Thyroid gland (tissue), 4 donors: Measurements from ENCODE around the gene TIMM44. TPM values are rescaled to one million over a fixed set of nuclear protein-coding genes. Genes with fewer than 3 reads are reported as not detected.
"Not testable (repeated sequence)": the region's sequence is repeated elsewhere in the genome, so short reads cannot be mapped to it uniquely, and the experiment has no call there.

ENCODE experiments used
- DNase-seq, 2 donors: peaks; one replicate each; pipeline ENCODE4 v3.0.0-alpha.2; 2019
- H3K27ac ChIP-seq, 3 donors: fragments of 200-600 bp; sonication (generic); 1 replicate in 2 of 3; 2 replicates in 1 of 3; pipeline ENCODE4 v1.5.1; 2016 to 2019; ENCODE audit warnings: mild to moderate bottlenecking in 1 of 3, moderate library complexity in 1 of 3
- H3K27me3 ChIP-seq: fragments of 200-600 bp; sonication (generic); one replicate; pipeline ENCODE4 v1.5.1; 2019
- H3K36me3 ChIP-seq, 2 donors: fragments of 200-600 bp; sonication (generic); one replicate each; pipeline ENCODE4 v1.5.1; 2016 to 2019
- H3K4me1 ChIP-seq, 2 donors: fragments of 200-600 bp; sonication (generic); one replicate each; pipeline ENCODE4 v1.5.1; 2017 to 2019
- H3K4me3 ChIP-seq, 3 donors: fragments of 200-600 bp; sonication (generic); replicated peaks in 1 of 3; 1 replicate in 2 of 3; 2 replicates in 1 of 3; pipeline ENCODE4 v1.5.1; 2016; ENCODE audit warnings: mild to moderate bottlenecking in 1 of 3
- H3K9me3 ChIP-seq: fragments of 200-600 bp; sonication (generic); one replicate; pipeline ENCODE4 v1.5.1; 2017
- POLR2A ChIP-seq, 2 donors: fragments of 450-650 bp; IDR thresholded peaks; one replicate each; pipeline ENCODE4 v1.6.1; 2017; ENCODE audit warnings: antibody characterized with exemption in 2 of 2, mild to moderate bottlenecking in 2 of 2, moderate library complexity in 1 of 2
- WGBS, 2 donors: methylation state at CpG; one replicate each; pipeline ENCODE4 v1.1.5; 2017; 5-methylcytosine and 5-hydroxymethylcytosine counted together
- intact Hi-C: fragments of 100-400 bp; cut with DNase I; formaldehyde crosslinking; loops from one replicate; pipeline ENCODE4 v1.15.1; 2023
- total RNA-seq, 4 donors: library from RNA; depleted of rRNA; stranded (reverse); fragments of >200 nt; gene quantifications; one replicate each; pipeline ENCODE4 v1.2.3, GENCODE V29; 2016
- TF ChIP-seq, protein P1 (sequence below), 6 experiments: fragments of 200-600 bp in 3 of 6; fragments of 450-650 bp in 3 of 6; sonication (generic) in 3 of 6; IDR thresholded peaks; one replicate each; pipeline ENCODE4 v1.5.1; 2016 to 2019; ENCODE audit warnings: antibody characterized with exemption in 6 of 6, mild to moderate bottlenecking in 2 of 6, inconsistent platforms in 1 of 6, moderate library complexity in 1 of 6

TIMM44 gene
- total RNA-seq, 4 donors from 2014 or later = 47.4 to 85.6 (median 56.6) TPM

- 95 to 97% methylated on average over 21 to 23 of the region's 32 CpGs for WGBS, 2 donors
- TF ChIP-seq, protein P1, sequence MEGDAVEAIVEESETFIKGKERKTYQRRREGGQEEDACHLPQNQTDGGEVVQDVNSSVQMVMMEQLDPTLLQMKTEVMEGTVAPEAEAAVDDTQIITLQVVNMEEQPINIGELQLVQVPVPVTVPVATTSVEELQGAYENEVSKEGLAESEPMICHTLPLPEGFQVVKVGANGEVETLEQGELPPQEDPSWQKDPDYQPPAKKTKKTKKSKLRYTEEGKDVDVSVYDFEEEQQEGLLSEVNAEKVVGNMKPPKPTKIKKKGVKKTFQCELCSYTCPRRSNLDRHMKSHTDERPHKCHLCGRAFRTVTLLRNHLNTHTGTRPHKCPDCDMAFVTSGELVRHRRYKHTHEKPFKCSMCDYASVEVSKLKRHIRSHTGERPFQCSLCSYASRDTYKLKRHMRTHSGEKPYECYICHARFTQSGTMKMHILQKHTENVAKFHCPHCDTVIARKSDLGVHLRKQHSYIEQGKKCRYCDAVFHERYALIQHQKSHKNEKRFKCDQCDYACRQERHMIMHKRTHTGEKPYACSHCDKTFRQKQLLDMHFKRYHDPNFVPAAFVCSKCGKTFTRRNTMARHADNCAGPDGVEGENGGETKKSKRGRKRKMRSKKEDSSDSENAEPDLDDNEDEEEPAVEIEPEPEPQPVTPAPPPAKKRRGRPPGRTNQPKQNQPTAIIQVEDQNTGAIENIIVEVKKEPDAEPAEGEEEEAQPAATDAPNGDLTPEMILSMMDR (IDR thresholded peaks at IDR 0.05) = no peak
- TF ChIP-seq POLR2A (IDR thresholded peaks at IDR 0.05) = no peak
- DNase-seq = no peak
- peaks cover 0 to 37% of the 10 kb centered on the region in 2 donors for H3K4me1 ChIP-seq
- no peak overlapping the region for H3K4me3 ChIP-seq
- H3K27me3 ChIP-seq = no peaks in the 10 kb centered on the region
- H3K36me3 ChIP-seq = peaks cover 65 to 68% of the 10 kb centered on the region in 2 donors
- H3K9me3 ChIP-seq = no peaks in the 10 kb centered on the region
- H3K27ac ChIP-seq = no peak overlapping the region
- intact Hi-C loops = no loop called here
Observed at GRCh38 chr19:7932276-7932929, 11.1 kb downstream of the TIMM44 start.

DNA sequence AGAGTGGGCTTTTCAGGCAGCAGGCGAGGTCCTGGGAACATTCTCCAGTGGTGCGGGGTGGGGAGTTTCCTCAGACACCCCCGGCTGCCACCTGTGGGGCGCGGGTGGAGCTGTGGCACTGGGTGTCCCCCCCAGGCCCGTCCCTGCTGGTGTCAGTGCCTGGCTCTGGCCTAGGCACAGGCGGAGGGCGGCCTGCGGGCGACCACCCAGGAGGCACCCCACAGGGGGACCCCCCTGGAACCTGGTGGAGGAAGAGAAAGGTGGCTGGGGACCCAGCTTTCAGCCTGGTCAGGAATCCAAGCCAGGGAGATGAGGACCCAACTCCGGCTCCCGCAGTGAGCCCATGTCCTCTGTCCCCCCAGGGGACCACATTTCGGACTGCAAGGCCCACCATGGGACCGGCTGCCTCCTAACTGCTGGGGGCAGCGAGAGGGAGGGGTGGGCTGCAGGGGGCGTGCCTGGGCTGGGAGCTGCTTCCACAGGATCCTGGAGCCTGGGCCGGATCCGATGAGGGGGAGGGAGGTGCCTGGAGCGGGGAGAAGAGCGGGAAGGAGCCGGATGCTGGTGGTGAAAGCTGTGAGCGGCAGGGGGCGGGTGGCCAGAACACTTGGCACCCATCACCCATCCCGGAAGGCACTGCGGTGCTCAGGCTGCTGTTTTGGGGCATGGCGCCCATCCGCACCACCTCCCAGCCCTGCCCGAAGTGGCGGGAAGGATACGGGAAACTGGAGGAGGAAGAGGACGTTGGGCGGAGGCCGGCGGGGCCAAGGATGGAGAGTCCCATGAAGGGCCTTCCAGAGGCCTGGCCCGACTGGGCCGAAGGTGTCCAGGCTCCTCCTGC, 12.0 kb downstream of the TIMM44 start:
- peak in 1 of 2 donors; percentile 48 for DNase-seq
- intact Hi-C loops = no loop called here
- H3K36me3 ChIP-seq = peaks cover 56 to 59% of the 10 kb centered on the region in 2 donors
- H3K4me3 ChIP-seq = no peak overlapping the region
- H3K9me3 ChIP-seq = no peaks in the 10 kb centered on the region
- peaks cover 4 to 46% of the 10 kb centered on the region in 2 donors for H3K4me1 ChIP-seq
- TF ChIP-seq POLR2A (IDR thresholded peaks at IDR 0.05) = no peak
- TF ChIP-seq, protein P1 (IDR thresholded peaks at IDR 0.05) = no peak
- WGBS, 2 donors = 90 to 93% methylated on average over 26 to 30 of the region's 36 CpGs
- H3K27ac ChIP-seq = peak overlapping the region in 1 of 3 donors; percentile 76
- no peaks in the 10 kb centered on the region for H3K27me3 ChIP-seq

DNA sequence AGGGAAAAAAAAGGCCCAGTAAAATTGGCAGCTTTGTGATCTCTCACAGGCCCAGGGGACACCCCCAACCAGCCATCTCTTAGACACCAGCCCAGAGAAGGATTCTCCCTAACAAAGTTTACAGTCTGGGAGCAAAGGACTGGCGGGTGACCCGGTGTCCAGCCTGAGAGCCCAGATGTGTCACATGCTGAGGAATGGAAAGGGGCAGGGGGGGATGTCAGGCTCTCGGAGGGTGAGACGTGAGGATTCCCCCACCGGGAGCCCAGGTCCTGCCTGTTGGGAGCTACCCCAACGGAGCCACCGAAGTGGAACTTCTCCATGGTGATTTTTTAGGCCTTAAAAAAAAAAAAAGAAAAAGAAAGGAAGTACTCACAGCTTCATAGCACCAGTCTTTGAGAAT, 12.7 kb downstream of the TIMM44 start:
- intact Hi-C loops = no loop called here
- Histone ChIP-seq H3K27ac (peak overlapping the region in 1 of 3 donors; percentile 76), H3K27me3 (no peaks in the 10 kb centered on the region), H3K9me3 (no peaks in the 10 kb centered on the region), H3K36me3 (peaks cover 52 to 55% of the 10 kb centered on the region in 2 donors), H3K4me3 (no peak overlapping the region), H3K4me1 (peaks cover 8 to 50% of the 10 kb centered on the region in 2 donors)
- DNase-seq = no peak
- 72 to 81% methylated on average over 7 of the region's 7 CpGs for WGBS, 2 donors
- no peak for TF ChIP-seq POLR2A (IDR thresholded peaks at IDR 0.05)
- TF ChIP-seq, protein P1 (IDR thresholded peaks at IDR 0.05) = no peak

DNA sequence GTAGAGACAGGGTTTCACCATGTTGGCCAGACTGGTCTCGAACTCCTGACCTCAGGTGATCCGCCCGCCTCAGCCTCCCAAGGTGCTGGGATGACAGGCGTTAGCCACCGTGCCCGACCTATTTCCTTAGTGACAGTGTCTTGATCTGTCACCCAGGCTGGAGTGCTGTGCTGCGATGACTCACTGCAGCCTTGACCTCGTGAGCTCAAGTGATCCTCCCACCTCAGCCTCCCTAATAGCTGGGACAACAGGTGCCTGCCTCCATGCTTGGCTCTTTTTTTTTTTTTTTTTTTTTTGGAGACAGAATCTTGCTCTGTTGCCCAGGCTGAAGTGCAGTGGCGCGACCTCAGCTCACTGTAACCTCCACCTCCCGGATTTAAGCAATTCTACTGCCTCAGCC, 13.4 kb downstream of the TIMM44 start:
- intact Hi-C loops, H3K9me3 ChIP-seq, DNase-seq, H3K4me3 ChIP-seq, H3K27me3 ChIP-seq: not testable (repeated sequence)
- Histone ChIP-seq H3K4me1 (peaks cover 8 to 56% of the 10 kb centered on the region in 2 donors), H3K36me3 (peaks cover 45 to 48% of the 10 kb centered on the region in 2 donors), H3K27ac (peak overlapping the region in 1 of 3 donors; percentile 76)
- WGBS, 2 donors = 89 to 97% methylated on average over 9 to 11 of the region's 11 CpGs

DNA sequence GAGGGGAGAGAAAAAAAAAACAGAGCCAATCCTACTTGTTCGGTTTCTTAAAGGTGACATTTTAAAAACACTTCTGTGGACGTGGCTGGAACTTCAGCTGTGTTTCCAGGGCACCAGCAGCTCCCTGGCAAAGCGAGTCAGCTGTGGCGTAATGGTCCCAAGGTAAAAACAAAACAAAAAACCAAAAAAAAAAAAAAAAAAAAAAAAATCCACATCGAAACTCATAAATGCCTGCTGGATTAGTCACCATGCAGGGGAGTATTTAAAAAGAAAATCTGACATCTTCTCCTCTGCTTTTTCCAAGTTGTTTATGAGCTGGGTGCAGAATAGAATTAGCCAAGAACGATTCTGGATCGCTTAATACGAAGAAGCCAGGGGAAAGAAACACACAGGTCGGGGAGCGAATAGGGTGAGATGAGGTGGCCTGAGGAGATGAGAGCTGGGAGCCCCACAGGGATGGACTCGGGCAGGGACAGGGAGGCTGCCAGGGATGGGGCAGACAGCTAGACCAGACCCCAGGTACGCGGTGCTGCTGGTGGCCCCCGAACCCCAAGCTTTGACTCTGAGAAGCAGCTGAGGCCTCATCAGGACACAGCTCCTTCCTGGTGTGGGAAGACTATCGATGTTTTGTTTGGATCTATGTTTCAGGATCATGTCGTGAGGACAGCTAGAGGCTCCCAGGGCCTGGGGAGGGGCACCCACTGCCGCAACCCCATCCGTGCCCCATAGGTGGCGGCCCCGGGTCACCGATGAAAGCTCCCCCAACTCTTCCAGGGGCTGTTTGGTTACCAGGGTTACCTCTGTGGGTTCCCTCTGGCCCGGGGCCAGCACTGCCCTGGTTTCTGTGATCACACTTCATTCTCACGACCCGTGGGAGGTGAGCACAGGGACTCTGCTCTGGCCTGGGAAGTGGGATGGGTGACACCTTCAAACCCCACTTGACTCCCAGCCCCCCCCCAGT, 14.4 kb downstream of the TIMM44 start:
- WGBS, 2 donors = 74 to 75% methylated on average over 16 to 24 of the region's 24 CpGs
- TF ChIP-seq, protein P1 (IDR thresholded peaks at IDR 0.05) = peak in 2 of 6 experiments; percentile 13 to 15
- no peak for TF ChIP-seq POLR2A (IDR thresholded peaks at IDR 0.05)
- no peak overlapping the region for H3K4me3 ChIP-seq
- H3K36me3 ChIP-seq = peaks cover 34 to 38% of the 10 kb centered on the region in 2 donors
- H3K27me3 ChIP-seq = no peaks in the 10 kb centered on the region
- no peaks in the 10 kb centered on the region for H3K9me3 ChIP-seq
- H3K4me1 ChIP-seq = peaks cover 8 to 62% of the 10 kb centered on the region in 2 donors
- intact Hi-C loops = no loop called here
- H3K27ac ChIP-seq = peak overlapping the region; percentile 33 to 86 (median 41)
- peak; percentile 32 to 39 for DNase-seq
